HepG2 (cell line): ENCODE data around the gene ARHGAP25. TPM values are rescaled to one million over a fixed set of nuclear protein-coding genes. Genes with fewer than 3 reads are reported as not detected.

Source experiments
- ATAC-seq: fragments of 200-7000 bp; cut with Tn5 transposase; 3 replicates; pipeline ENCODE4 v1.9.1; 2020; ENCODE audit warnings: mild to moderate bottlenecking, moderate library complexity
- BruUV-seq: library from RNA; stranded (reverse); fragments of 400-500 nt; replicated peaks from 2 replicates; lab custom pipeline; 2021; lab: Mats Ljungman, UMichigan
- CTCF ChIA-PET: fragments of 300-600 bp; formaldehyde crosslinking; extraction: SDS; loops from one replicate; lab custom pipeline; 2021; ENCODE audit warnings: low total read pairs, inconsistent platforms, low intra/inter-chr PET ratio; lab: Yijun Ruan, JAX
- POLR2A ChIA-PET: fragments of 350-600 bp; sonication (Branson Sonifier 250); formaldehyde crosslinking; loops from one replicate; lab custom pipeline; 2020; ENCODE audit warnings: antibody characterized with exemption, inconsistent platforms; lab: Yijun Ruan, JAX
- DNase-seq: peaks from one replicate; pipeline ENCODE4 v3.0.0-alpha.2; 2015; ENCODE audit warnings: low spot score
- FAIRE-seq: peaks from 3 replicates; lab custom pipeline; 2011; peaks lifted over from hg19 to GRCh38; lab: Jason Lieb, UNC
- H2AFZ ChIP-seq: one replicate; pipeline ENCODE4 v1.6.1; 2011; ENCODE audit warnings: low read length, inconsistent platforms
- H3K27ac ChIP-seq: fragments of 300-600 bp; 3 replicates; pipeline ENCODE4 v1.8.0; 2011; ENCODE audit warnings: mixed run types, mild to moderate bottlenecking, mixed read lengths, low read length, inconsistent platforms; ENCODE audit not compliant: insufficient read depth; ENCODE audit errors: extremely low read length
- H3K27me3 ChIP-seq, 2 experiments: fragments of 200-600 bp in 1 of 2; 2 replicates in 1 of 2; 3 replicates in 1 of 2; pipeline versions ENCODE4 v1.6.0 to v1.8.0; 2011; ENCODE audit warnings: low read length in 2 of 2, mild to moderate bottlenecking in 2 of 2, moderate library complexity in 2 of 2, inconsistent platforms in 1 of 2; ENCODE audit not compliant: insufficient read depth in 2 of 2, control insufficient read depth in 1 of 2
- H3K36me3 ChIP-seq, 2 experiments: fragments of 200-600 bp in 1 of 2; replicated peaks in 1 of 2; 2 replicates in 1 of 2; 3 replicates in 1 of 2; pipeline versions ENCODE4 v1.5.1 to v1.8.0; 2011; ENCODE audit warnings: low read length in 2 of 2, inconsistent platforms in 1 of 2; ENCODE audit not compliant: insufficient read depth in 2 of 2, control insufficient read depth in 1 of 2
- H3K4me1 ChIP-seq: 2 replicates; pipeline ENCODE4 v1.5.1; 2012; ENCODE audit warnings: low read length, inconsistent platforms; ENCODE audit not compliant: insufficient read depth
- H3K4me2 ChIP-seq: 2 replicates; pipeline ENCODE4 v1.6.0; 2011; ENCODE audit warnings: low read depth, low read length, inconsistent platforms
- H3K4me3 ChIP-seq, 3 experiments: fragments of 200-600 bp in 1 of 3; sonication (generic), shearing (Covaris generic) in 1 of 3; replicated peaks in 1 of 3; 2 replicates each; pipeline ENCODE4 v1.5.1; 2011 to 2016; ENCODE audit warnings: low read length in 3 of 3, inconsistent platforms in 2 of 3, low read depth in 2 of 3, mild to moderate bottlenecking in 2 of 3, control low read depth in 1 of 3, mixed read lengths in 1 of 3; ENCODE audit not compliant: insufficient read depth in 1 of 3
- H3K79me2 ChIP-seq: one replicate; pipeline ENCODE4 v1.6.1; 2011; ENCODE audit warnings: low read length, inconsistent platforms; ENCODE audit not compliant: insufficient read depth
- H3K9ac ChIP-seq: 2 replicates; pipeline ENCODE4 v1.6.0; 2011; ENCODE audit warnings: mild to moderate bottlenecking, low read depth, low read length, inconsistent platforms; ENCODE audit not compliant: insufficient read depth
- H3K9me3 ChIP-seq: 2 replicates; pipeline ENCODE4 v1.5.1; 2012; ENCODE audit warnings: mild to moderate bottlenecking, low read length
- H4K20me1 ChIP-seq: 2 replicates; pipeline ENCODE4 v1.6.0; 2011; ENCODE audit warnings: inconsistent platforms, mild to moderate bottlenecking, low read length, moderate library complexity; ENCODE audit not compliant: insufficient read depth
- ELF3 ChIP-seq: IDR thresholded peaks from 2 replicates; pipeline ENCODE4 v1.6.1; 2016; ENCODE audit warnings: missing genetic modification reagents, missing compliant biosample characterization
- ELF4 ChIP-seq: sonication (generic); formaldehyde crosslinking; IDR thresholded peaks from 2 replicates; pipeline ENCODE4 v1.5.0; 2020; ENCODE audit warnings: missing genetic modification reagents, mild to moderate bottlenecking, moderate library complexity, borderline replicate concordance
- EP300 ChIP-seq, 3 experiments: sonication (generic) in 1 of 3; formaldehyde crosslinking in 1 of 3; IDR thresholded peaks; 2 replicates each; pipeline versions ENCODE4 v1.5.1 to v1.6.1; 2011 to 2020; ENCODE audit warnings: low read depth in 2 of 3, low read length in 2 of 3, borderline replicate concordance in 1 of 3, improper control_type of control experiment in 1 of 3, mild to moderate bottlenecking in 1 of 3, missing genetic modification reagents in 1 of 3, moderate library complexity in 1 of 3
- KMT2A ChIP-seq: sonication (generic); formaldehyde crosslinking; IDR thresholded peaks from 2 replicates; pipeline ENCODE4 v1.4.0; 2020; ENCODE audit warnings: missing genetic modification reagents
- MXI1 ChIP-seq: IDR thresholded peaks from 3 replicates; pipeline ENCODE4 v1.6.1; 2012; ENCODE audit warnings: low read depth, low read length, inconsistent platforms, borderline replicate concordance
- NFIC ChIP-seq: IDR thresholded peaks from 2 replicates; pipeline ENCODE4 v1.6.1; 2012; ENCODE audit warnings: mild to moderate bottlenecking, low read length, inconsistent platforms
- SNRNP70 ChIP-seq: fragments of 200-400 bp; formaldehyde crosslinking; IDR thresholded peaks from 2 replicates; pipeline ENCODE4 v1.6.1; 2017; ENCODE audit warnings: mild to moderate bottlenecking, low read depth, low read length, moderate library complexity
- TCF7 ChIP-seq: sonication (generic); IDR thresholded peaks from 2 replicates; pipeline ENCODE4 v1.6.1; 2016; ENCODE audit warnings: antibody characterized with exemption, low read depth
- TP53 ChIP-seq: sonication (generic); formaldehyde crosslinking; conservative IDR thresholded peaks from 2 replicates; pipeline ENCODE4 v1.4.0; 2020; ENCODE audit warnings: missing genetic modification reagents
- ZFX ChIP-seq: sonication (generic); formaldehyde crosslinking; IDR thresholded peaks from 2 replicates; pipeline ENCODE4 v1.4.0; 2020; ENCODE audit warnings: mild to moderate bottlenecking, low read depth, missing genetic modification reagents, moderate library complexity
- ZNF235 ChIP-seq: sonication (generic); formaldehyde crosslinking; IDR thresholded peaks from 2 replicates; pipeline ENCODE4 v1.8.1; 2023; ENCODE audit warnings: mild to moderate bottlenecking, missing genetic modification reagents, borderline replicate concordance
- WGBS: methylation state at CpG from one replicate; pipeline ENCODE4 v1.1.6; 2017; ENCODE audit warnings: low lambda C conversion rate; 5-methylcytosine and 5-hydroxymethylcytosine counted together
- in situ Hi-C: cut with HindIII; loops from 2 replicates; pipeline ENCODE4 v1.10.0; 2017; ENCODE audit warnings: low pct_unique_long_range_greater_than_20kb; ENCODE audit not compliant: extremely low pct_ligation_motif_present
- intact Hi-C: fragments of 100-400 bp; cut with micrococcal nuclease; formaldehyde crosslinking; loops from one replicate; pipeline ENCODE4 v1.10.0; 2022; ENCODE audit not compliant: unreplicated experiment
- polyA plus RNA-seq, 8 experiments: library from polyadenylated mRNA; depleted of rRNA in 3 of 8; stranded (reverse) in 7 of 8; unstranded in 1 of 8; fragments of >200 nt; fragmentation: Illumina TruSeq in 4 of 8; extraction: Trizol in 4 of 8; gene quantifications; 2 replicates each; pipeline versions ENCODE4 v1.2.1 to v1.2.3, GENCODE V29; 2011 to 2016; ENCODE audit warnings: low read depth in 4 of 8, missing spikeins in 1 of 8, mixed read lengths in 1 of 8; ENCODE audit not compliant: insufficient read depth in 1 of 8
- total RNA-seq, 5 experiments: library from RNA; depleted of rRNA; stranded (reverse); fragments of >200 nt; fragmentation: Illumina TruSeq; extraction: Trizol; gene quantifications; 2 replicates each; pipeline ENCODE4 v1.2.3, GENCODE V29; 2016; ENCODE audit warnings: low read depth in 1 of 5
- TF ChIP-seq, protein P1 (sequence below), 2 experiments: sonication (generic) in 1 of 2; formaldehyde crosslinking in 1 of 2; IDR thresholded peaks; 2 replicates each; pipeline versions ENCODE4 v1.6.1 to v1.9.0; 2014 to 2022; ENCODE audit warnings: antibody characterized with exemption in 1 of 2, borderline replicate concordance in 1 of 2, inconsistent platforms in 1 of 2, low read depth in 1 of 2, missing genetic modification reagents in 1 of 2
- TF ChIP-seq, protein P2 (sequence below): IDR thresholded peaks from 2 replicates; pipeline ENCODE4 v1.4.0; 2020; ENCODE audit warnings: mild to moderate bottlenecking, missing genetic modification reagents

ARHGAP25 gene
- total and polyA plus RNA-seq, 2 of the 13 experiments (the other 11 are each of a cell fraction or from before 2014, with no cell fraction given), result not detected

DNA sequence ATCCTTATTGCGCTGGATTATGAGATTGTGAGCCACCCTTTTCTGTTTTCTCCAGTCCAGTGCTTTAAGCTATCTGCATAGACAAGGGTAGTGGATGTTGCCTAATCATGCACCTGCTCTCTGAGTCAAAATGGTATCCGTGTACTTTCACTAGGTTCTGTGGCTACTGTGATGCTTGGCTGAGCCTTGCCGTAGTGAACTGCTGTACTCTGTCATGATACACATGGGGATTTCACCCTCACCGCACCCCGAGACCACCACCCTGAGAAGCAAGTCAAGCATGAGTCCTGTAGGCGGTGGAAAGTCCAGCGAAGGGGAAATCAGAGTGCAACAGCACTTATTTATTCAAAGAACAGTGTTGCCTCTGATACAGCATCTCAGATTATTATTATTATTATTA lies 55.0 kb downstream of the ARHGAP25 start (continued):
- TF ChIP-seq, protein P1, sequence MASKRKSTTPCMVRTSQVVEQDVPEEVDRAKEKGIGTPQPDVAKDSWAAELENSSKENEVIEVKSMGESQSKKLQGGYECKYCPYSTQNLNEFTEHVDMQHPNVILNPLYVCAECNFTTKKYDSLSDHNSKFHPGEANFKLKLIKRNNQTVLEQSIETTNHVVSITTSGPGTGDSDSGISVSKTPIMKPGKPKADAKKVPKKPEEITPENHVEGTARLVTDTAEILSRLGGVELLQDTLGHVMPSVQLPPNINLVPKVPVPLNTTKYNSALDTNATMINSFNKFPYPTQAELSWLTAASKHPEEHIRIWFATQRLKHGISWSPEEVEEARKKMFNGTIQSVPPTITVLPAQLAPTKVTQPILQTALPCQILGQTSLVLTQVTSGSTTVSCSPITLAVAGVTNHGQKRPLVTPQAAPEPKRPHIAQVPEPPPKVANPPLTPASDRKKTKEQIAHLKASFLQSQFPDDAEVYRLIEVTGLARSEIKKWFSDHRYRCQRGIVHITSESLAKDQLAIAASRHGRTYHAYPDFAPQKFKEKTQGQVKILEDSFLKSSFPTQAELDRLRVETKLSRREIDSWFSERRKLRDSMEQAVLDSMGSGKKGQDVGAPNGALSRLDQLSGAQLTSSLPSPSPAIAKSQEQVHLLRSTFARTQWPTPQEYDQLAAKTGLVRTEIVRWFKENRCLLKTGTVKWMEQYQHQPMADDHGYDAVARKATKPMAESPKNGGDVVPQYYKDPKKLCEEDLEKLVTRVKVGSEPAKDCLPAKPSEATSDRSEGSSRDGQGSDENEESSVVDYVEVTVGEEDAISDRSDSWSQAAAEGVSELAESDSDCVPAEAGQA (IDR thresholded peaks at IDR 0.05; ENCODE audit: low read depth), result no peak
- TF ChIP-seq, protein P1 (CRISPR knock-in tag; IDR thresholded peaks at IDR 0.05; ENCODE audit: borderline replicate concordance), result no peak
- TF ChIP-seq, all 625 proteins: peak for 0

- Histone ChIP-seq H3K79me2 (no peaks in the 10 kb centered on the region), H2AFZ (no peak overlapping the region), H3K4me1 (no peaks in the 10 kb centered on the region), H3K4me2 (no peak overlapping the region), H3K27me3 (peaks cover 2 to 47% of the 10 kb centered on the region in 2 experiments; a peak in 4 of 5 replicates), H3K36me3 (no peaks in the 10 kb centered on the region), H4K20me1 (no peaks in the 10 kb centered on the region), H3K4me3 (no peak overlapping the region), H3K27ac (no peak overlapping the region), H3K9ac (no peak overlapping the region), H3K9me3 (no peaks in the 10 kb centered on the region)
- WGBS, result 15% methylated on average over 7 of the region's 7 CpGs
- in situ Hi-C loops (no loop called here), intact Hi-C loops (no loop called here)
- ATAC-seq, result no peak
- DNase-seq, result no peak
- ChIA-PET POLR2A (no interaction called here), CTCF (no interaction called here)
- FAIRE-seq, result no peak
- BruUV-seq, result no TSS peak
- TF ChIP-seq, protein P2, sequence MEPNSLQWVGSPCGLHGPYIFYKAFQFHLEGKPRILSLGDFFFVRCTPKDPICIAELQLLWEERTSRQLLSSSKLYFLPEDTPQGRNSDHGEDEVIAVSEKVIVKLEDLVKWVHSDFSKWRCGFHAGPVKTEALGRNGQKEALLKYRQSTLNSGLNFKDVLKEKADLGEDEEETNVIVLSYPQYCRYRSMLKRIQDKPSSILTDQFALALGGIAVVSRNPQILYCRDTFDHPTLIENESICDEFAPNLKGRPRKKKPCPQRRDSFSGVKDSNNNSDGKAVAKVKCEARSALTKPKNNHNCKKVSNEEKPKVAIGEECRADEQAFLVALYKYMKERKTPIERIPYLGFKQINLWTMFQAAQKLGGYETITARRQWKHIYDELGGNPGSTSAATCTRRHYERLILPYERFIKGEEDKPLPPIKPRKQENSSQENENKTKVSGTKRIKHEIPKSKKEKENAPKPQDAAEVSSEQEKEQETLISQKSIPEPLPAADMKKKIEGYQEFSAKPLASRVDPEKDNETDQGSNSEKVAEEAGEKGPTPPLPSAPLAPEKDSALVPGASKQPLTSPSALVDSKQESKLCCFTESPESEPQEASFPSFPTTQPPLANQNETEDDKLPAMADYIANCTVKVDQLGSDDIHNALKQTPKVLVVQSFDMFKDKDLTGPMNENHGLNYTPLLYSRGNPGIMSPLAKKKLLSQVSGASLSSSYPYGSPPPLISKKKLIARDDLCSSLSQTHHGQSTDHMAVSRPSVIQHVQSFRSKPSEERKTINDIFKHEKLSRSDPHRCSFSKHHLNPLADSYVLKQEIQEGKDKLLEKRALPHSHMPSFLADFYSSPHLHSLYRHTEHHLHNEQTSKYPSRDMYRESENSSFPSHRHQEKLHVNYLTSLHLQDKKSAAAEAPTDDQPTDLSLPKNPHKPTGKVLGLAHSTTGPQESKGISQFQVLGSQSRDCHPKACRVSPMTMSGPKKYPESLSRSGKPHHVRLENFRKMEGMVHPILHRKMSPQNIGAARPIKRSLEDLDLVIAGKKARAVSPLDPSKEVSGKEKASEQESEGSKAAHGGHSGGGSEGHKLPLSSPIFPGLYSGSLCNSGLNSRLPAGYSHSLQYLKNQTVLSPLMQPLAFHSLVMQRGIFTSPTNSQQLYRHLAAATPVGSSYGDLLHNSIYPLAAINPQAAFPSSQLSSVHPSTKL (CRISPR knock-in tag), result no peak
- TF ChIP-seq EP300 (IDR thresholded peaks at IDR 0.05; ENCODE audit: low read depth in 2 of 2, low read length in 2 of 2) (no peak), EP300 (CRISPR knock-in tag; IDR thresholded peaks at IDR 0.05; ENCODE audit: borderline replicate concordance) (no peak), TP53 (CRISPR knock-in tag) (no peak), ZNF235 (no peak), SNRNP70 (no peak), ZFX (CRISPR knock-in tag) (no peak), ELF4 (CRISPR knock-in tag) (no peak), NFIC (no peak), KMT2A (CRISPR knock-in tag) (no peak), MXI1 (no peak), ELF3 (CRISPR knock-in tag) (no peak), TCF7 (no peak)
These were observed 56.0 kb downstream of the ARHGAP25 start for GRCh38 chr2:68790600-68790999.
